Liver (tissue), 3 donors: ENCODE data around the gene KIF17.

Experiments used
- ATF3 ChIP-seq: IDR thresholded peaks from 2 replicates; pipeline ENCODE4 v1.6.1; 2016; ENCODE audit warnings: antibody characterized with exemption
- CTCF ChIP-seq: fragments of 150-350 bp; IDR thresholded peaks from 2 replicates; pipeline ENCODE4 v1.5.1; 2017; ENCODE audit warnings: improper control_type of control experiment, low read depth, low read length; ENCODE audit not compliant: missing input control
- EGR1 ChIP-seq, 2 donors: IDR thresholded peaks; 2 replicates each; pipeline ENCODE4 v1.6.1; 2016 to 2018; ENCODE audit warnings: antibody characterized with exemption in 2 of 2, low read depth in 2 of 2
- GABPA ChIP-seq, 2 donors: IDR thresholded peaks in 1 of 2; conservative IDR thresholded peaks in 1 of 2; 2 replicates each; pipeline ENCODE4 v1.6.1; 2016; ENCODE audit warnings: antibody characterized with exemption in 2 of 2, mild to moderate bottlenecking in 1 of 2, moderate library complexity in 1 of 2
- HNF4A ChIP-seq, 2 donors: conservative IDR thresholded peaks; 2 replicates each; pipeline ENCODE4 v1.6.1; 2016; ENCODE audit warnings: antibody characterized with exemption in 2 of 2, mild to moderate bottlenecking in 2 of 2
- JUND ChIP-seq, 2 donors: IDR thresholded peaks; 2 replicates each; pipeline ENCODE4 v1.6.1; 2016; ENCODE audit warnings: antibody characterized with exemption in 2 of 2
- MAX ChIP-seq: IDR thresholded peaks from 2 replicates; pipeline ENCODE4 v1.6.1; 2016; ENCODE audit warnings: antibody characterized with exemption
- RAD21 ChIP-seq, 2 donors: IDR thresholded peaks; 2 replicates each; pipeline ENCODE4 v1.6.1; 2016; ENCODE audit warnings: antibody characterized with exemption in 2 of 2, mild to moderate bottlenecking in 2 of 2
- REST ChIP-seq: IDR thresholded peaks from 2 replicates; pipeline ENCODE4 v1.6.1; 2016; ENCODE audit warnings: antibody characterized with exemption, mild to moderate bottlenecking
- RXRA ChIP-seq, 2 donors: IDR thresholded peaks; 2 replicates each; pipeline ENCODE4 v1.6.1; 2017 to 2018; ENCODE audit warnings: antibody characterized with exemption in 2 of 2, mild to moderate bottlenecking in 1 of 2
- SP1 ChIP-seq: IDR thresholded peaks from 2 replicates; pipeline ENCODE4 v1.6.1; 2018; ENCODE audit warnings: antibody characterized with exemption, mild to moderate bottlenecking
- TAF1 ChIP-seq: conservative IDR thresholded peaks from 2 replicates; pipeline ENCODE4 v1.6.1; 2016; ENCODE audit warnings: antibody characterized with exemption, mild to moderate bottlenecking
- YY1 ChIP-seq: IDR thresholded peaks from 2 replicates; pipeline ENCODE4 v1.6.1; 2016; ENCODE audit warnings: antibody characterized with exemption, mild to moderate bottlenecking
- ZBTB33 ChIP-seq: IDR thresholded peaks from 2 replicates; pipeline ENCODE4 v1.6.1; 2016; ENCODE audit warnings: antibody characterized with exemption
- donor health status: healthy.
- donor health status: healthy.

- TF ChIP-seq CTCF (no peak), TAF1 (no peak), JUND (IDR thresholded peaks at IDR 0.05) (no peak), MAX (no peak), REST (no peak), RAD21 (IDR thresholded peaks at IDR 0.05) (no peak), YY1 (no peak), GABPA (IDR thresholded peaks at IDR 0.05 in 1 of 2, conservative IDR thresholded peaks at IDR 0.05 in 1 of 2) (no peak), SP1 (no peak), ATF3 (no peak), ZBTB33 (no peak), EGR1 (IDR thresholded peaks at IDR 0.05; ENCODE audit: low read depth in 2 of 2) (no peak), RXRA (IDR thresholded peaks at IDR 0.05) (no peak), HNF4A (conservative IDR thresholded peaks at IDR 0.05) (no peak)
Observed at GRCh38 chr1:20708057-20708456, 9.8 kb downstream of the KIF17 start.
